Ascending aorta (tissue), 2 donors: Measurements from ENCODE around the gene KRTAP3-1. TPM values are rescaled to one million over a fixed set of nuclear protein-coding genes. Genes with fewer than 3 reads are reported as not detected.
"Not testable (repeated sequence)": the region's sequence is repeated elsewhere in the genome, so short reads cannot be mapped to it uniquely, and the experiment has no call there.

Source experiments
- DNase-seq, 2 donors: peaks; one replicate each; pipeline ENCODE4 v3.0.0-alpha.2; 2019; ENCODE audit warnings: low spot score in 2 of 2
- H3K27ac ChIP-seq, 2 donors: fragments of 200-600 bp; sonication (generic); one replicate each; pipeline ENCODE4 v1.5.1; 2016 to 2017; ENCODE audit warnings: mild to moderate bottlenecking in 1 of 2
- H3K27me3 ChIP-seq: fragments of 200-600 bp; sonication (generic); one replicate; pipeline ENCODE4 v1.5.1; 2017
- H3K36me3 ChIP-seq, 2 donors: fragments of 200-600 bp; sonication (generic); one replicate each; pipeline ENCODE4 v1.5.1; 2016
- H3K4me1 ChIP-seq, 2 donors: fragments of 200-600 bp; sonication (generic); one replicate each; pipeline ENCODE4 v1.5.1; 2016 to 2017; ENCODE audit warnings: mild to moderate bottlenecking in 1 of 2
- H3K4me3 ChIP-seq, 2 donors: fragments of 200-600 bp; sonication (generic); one replicate each; pipeline ENCODE4 v1.5.1; 2016 to 2017; ENCODE audit warnings: mild to moderate bottlenecking in 1 of 2
- H3K9me3 ChIP-seq, 2 donors: fragments of 200-600 bp; sonication (generic); one replicate each; pipeline ENCODE4 v1.5.1; 2016
- intact Hi-C: fragments of 100-400 bp; cut with DNase I; formaldehyde crosslinking; loops from one replicate; pipeline ENCODE4 v1.15.1; 2023
- total RNA-seq: library from RNA; depleted of rRNA; stranded (reverse); fragments of >200 nt; gene quantifications from one replicate; pipeline ENCODE4 v1.1.0, GENCODE V29; 2016
- TF ChIP-seq, protein P1 (sequence below), 3 experiments: fragments of 200-600 bp in 2 of 3; fragments of 450-650 bp in 1 of 3; sonication (generic) in 2 of 3; IDR thresholded peaks; one replicate each; pipeline ENCODE4 v1.5.1; 2016 to 2019; ENCODE audit warnings: antibody characterized with exemption in 3 of 3, mild to moderate bottlenecking in 1 of 3, moderate library complexity in 1 of 3

The KRTAP3-1 gene
- not detected for total RNA-seq

DNA sequence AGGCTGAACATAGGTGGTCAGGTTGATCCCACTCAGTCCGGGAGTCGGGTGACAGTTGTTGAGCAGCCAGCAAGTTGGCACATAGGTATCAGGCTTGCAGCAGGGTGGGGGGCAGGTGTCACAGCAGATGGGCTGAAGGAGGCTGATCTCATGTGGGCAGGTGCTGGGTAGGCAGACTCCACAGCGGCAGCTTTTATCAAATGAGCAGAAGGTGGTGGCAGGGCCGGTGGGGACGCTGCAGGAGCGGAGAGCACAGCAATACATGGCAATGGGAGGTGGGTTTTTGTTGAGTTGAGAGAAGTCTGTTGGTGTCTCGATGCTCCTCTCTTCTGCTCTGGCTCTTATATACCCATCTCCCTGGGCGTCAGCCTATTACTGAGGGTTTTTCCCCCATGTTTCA, at the start of gene KRTAP3-1:
Gene KRTAP3-1 (minus strand): TSS at position 318 of the 400 bp plus-strand sequence. CDS start 54 bp downstream, at position 264.
- Histone ChIP-seq H3K36me3 (no peaks in the 10 kb centered on the region), H3K27me3 (no peaks in the 10 kb centered on the region), H3K4me3 (no peak within 1 kb of the TSS), H3K27ac (no peak within 1 kb of the TSS), H3K4me1 (no peaks in the 10 kb centered on the region), H3K9me3 (no peaks in the 10 kb centered on the region)
- DNase-seq, result no peak
- intact Hi-C loops, result no loop called here
- TF ChIP-seq, protein P1, sequence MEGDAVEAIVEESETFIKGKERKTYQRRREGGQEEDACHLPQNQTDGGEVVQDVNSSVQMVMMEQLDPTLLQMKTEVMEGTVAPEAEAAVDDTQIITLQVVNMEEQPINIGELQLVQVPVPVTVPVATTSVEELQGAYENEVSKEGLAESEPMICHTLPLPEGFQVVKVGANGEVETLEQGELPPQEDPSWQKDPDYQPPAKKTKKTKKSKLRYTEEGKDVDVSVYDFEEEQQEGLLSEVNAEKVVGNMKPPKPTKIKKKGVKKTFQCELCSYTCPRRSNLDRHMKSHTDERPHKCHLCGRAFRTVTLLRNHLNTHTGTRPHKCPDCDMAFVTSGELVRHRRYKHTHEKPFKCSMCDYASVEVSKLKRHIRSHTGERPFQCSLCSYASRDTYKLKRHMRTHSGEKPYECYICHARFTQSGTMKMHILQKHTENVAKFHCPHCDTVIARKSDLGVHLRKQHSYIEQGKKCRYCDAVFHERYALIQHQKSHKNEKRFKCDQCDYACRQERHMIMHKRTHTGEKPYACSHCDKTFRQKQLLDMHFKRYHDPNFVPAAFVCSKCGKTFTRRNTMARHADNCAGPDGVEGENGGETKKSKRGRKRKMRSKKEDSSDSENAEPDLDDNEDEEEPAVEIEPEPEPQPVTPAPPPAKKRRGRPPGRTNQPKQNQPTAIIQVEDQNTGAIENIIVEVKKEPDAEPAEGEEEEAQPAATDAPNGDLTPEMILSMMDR (IDR thresholded peaks at IDR 0.05), result no peak

- TF ChIP-seq, protein P1 (IDR thresholded peaks at IDR 0.05), result no peak
- Histone ChIP-seq H3K4me3 (no peak overlapping the region), H3K36me3 (no peaks in the 10 kb centered on the region), H3K27me3 (no peaks in the 10 kb centered on the region), H3K27ac (no peak overlapping the region), H3K4me1 (peaks cover 9 to 10% of the 10 kb centered on the region in 2 donors), H3K9me3 (peaks cover 0 to 3% of the 10 kb centered on the region in 2 donors)
- intact Hi-C loops, result no loop called here
- no peak for DNase-seq
Observed at GRCh38 chr17:41057547-41057946, 48.6 kb upstream of the KRTAP3-1 start.

- H3K27me3 ChIP-seq, intact Hi-C loops, H3K9me3 ChIP-seq, DNase-seq, H3K36me3 ChIP-seq, H3K27ac ChIP-seq, H3K4me3 ChIP-seq, H3K4me1 ChIP-seq: not testable (repeated sequence)
Observed at GRCh38 chr17:41055130-41055529, 46.2 kb upstream of the KRTAP3-1 start, which contains the start of gene KRTAP2-2. TSS of gene KRTAP2-2 (minus strand) at chr17:41055230. CDS start at chr17:41055211, 19 bp downstream.

DNA sequence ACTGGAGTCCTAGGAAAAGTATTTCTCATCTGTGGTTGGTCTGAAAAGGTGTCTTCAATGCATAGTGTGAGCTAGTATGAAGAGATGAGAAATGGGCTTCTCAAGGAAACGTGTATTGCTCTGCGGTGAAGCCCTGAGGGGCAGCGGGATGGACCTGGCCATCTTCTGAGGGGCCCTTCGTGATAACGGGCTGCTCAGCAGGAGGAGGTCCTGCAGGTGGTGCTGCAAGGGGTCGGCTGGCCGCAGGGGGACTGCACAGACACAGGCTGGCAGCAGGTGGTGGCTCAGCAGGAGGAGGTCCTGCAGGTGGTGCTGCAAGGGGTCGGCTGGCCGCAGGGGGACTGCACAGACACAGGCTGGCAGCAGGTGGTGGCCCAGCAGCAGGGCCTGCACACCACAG, 45.6 kb upstream of the KRTAP3-1 start:
- H3K4me1 ChIP-seq, intact Hi-C loops, H3K9me3 ChIP-seq, H3K36me3 ChIP-seq, H3K27me3 ChIP-seq, H3K27ac ChIP-seq, DNase-seq, H3K4me3 ChIP-seq: not testable (repeated sequence)

GRCh38 chr17:41054025-41054424, 45.1 kb upstream of the KRTAP3-1 start:
- no peaks in the 10 kb centered on the region for H3K27me3 ChIP-seq
- no peak overlapping the region for H3K27ac ChIP-seq
- no peaks in the 10 kb centered on the region for H3K4me1 ChIP-seq
- H3K36me3 ChIP-seq, result no peaks in the 10 kb centered on the region
- TF ChIP-seq, protein P1 (IDR thresholded peaks at IDR 0.05), result no peak
- DNase-seq, result no peak
- intact Hi-C loops, result no loop called here
- peaks cover 0 to 3% of the 10 kb centered on the region in 2 donors for H3K9me3 ChIP-seq
- H3K4me3 ChIP-seq, result no peak overlapping the region

GRCh38 chr17:41052566-41052965, 43.6 kb upstream of the KRTAP3-1 start:
- TF ChIP-seq, protein P1 (IDR thresholded peaks at IDR 0.05), result no peak
- no peak overlapping the region for H3K4me3 ChIP-seq
- H3K36me3 ChIP-seq, result no peaks in the 10 kb centered on the region
- H3K27me3 ChIP-seq, result no peaks in the 10 kb centered on the region
- intact Hi-C loops, result no loop called here
- no peak overlapping the region for H3K27ac ChIP-seq
- H3K4me1 ChIP-seq, result no peaks in the 10 kb centered on the region
- DNase-seq, result no peak
- H3K9me3 ChIP-seq, result peaks cover 0 to 3% of the 10 kb centered on the region in 2 donors

DNA sequence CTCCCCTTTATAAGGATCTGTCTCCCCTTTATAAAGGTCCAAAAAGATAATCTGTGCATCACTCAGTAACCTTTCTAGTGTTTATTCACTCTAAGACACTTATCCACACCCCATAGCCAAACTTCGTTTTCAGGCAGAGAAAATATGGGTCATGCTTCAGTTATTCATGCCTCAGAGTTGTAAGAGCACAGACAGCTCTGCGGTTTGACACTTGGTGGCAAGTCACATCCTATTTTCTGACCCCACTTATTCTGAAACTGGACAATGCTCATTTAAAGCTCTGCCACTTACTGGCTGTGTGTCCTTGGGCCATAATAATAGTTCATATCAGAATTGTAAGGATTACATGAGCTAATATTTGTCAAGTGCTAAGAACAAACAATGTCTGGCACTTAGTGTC, 40.2 kb upstream of the KRTAP3-1 start:
- TF ChIP-seq, protein P1 (IDR thresholded peaks at IDR 0.05), result no peak
- intact Hi-C loops, result no loop called here
- no peak overlapping the region for H3K4me3 ChIP-seq
- no peak for DNase-seq
- H3K4me1 ChIP-seq, result no peaks in the 10 kb centered on the region
- H3K9me3 ChIP-seq, result peaks cover 0 to 3% of the 10 kb centered on the region in 2 donors
- H3K27ac ChIP-seq, result no peak overlapping the region
- H3K27me3 ChIP-seq, result no peaks in the 10 kb centered on the region
- H3K36me3 ChIP-seq, result no peaks in the 10 kb centered on the region
